ENCODE data around the gene RARA. TPM values are rescaled to one million over a fixed set of nuclear protein-coding genes. Genes with fewer than 3 reads are reported as not detected.
"Not testable (repeated sequence)": the region's sequence is repeated elsewhere in the genome, so short reads cannot be mapped to it uniquely, and the experiment has no call there.

Gene RARA
- total and polyA plus RNA-seq, 8 donors, result 6.8 to 19.7 (median 11.6) TPM

GRCh38 chr17:40295488-40296436 is 13.2 kb upstream of the RARA start:
- Histone ChIP-seq H3K9me3 (no peaks in the 10 kb centered on the region), H3K27me3 (no peaks in the 10 kb centered on the region), H3K4me1 (peaks cover 0 to 20% (median 0%) of the 10 kb centered on the region in 3 donors), H3K27ac (no peak overlapping the region), H3K4me3 (no peak overlapping the region), H3K36me3 (no peaks in the 10 kb centered on the region)
- FAIRE-seq, result no peak
- no peak for DNase-seq
- intact Hi-C loops (cut with DNase I), result no loop called here
- ATAC-seq, result no peak
- WGBS, 2 donors, result 78 to 79% methylated on average over 5 of the region's 5 CpGs
- TF ChIP-seq CTCF (IDR thresholded peaks at IDR 0.05), result no peak

GRCh38 chr17:40297511-40297910 is 11.5 kb upstream of the RARA start:
- no peak for FAIRE-seq

GRCh38 chr17:40298726-40299125 is 10.3 kb upstream of the RARA start:
- Histone ChIP-seq H3K9me3 (no peaks in the 10 kb centered on the region), H3K4me1 (peaks cover 0 to 12% (median 0%) of the 10 kb centered on the region in 3 donors), H3K27ac (no peak overlapping the region), H3K4me3 (no peak overlapping the region), H3K36me3 (no peaks in the 10 kb centered on the region), H3K27me3 (no peaks in the 10 kb centered on the region)
- TF ChIP-seq CTCF (IDR thresholded peaks at IDR 0.05), result no peak
- FAIRE-seq, result no peak
- WGBS, 2 donors, result 55 to 72% methylated on average over 3 of the region's 3 CpGs
- DNase-seq, result no peak
- no peak for ATAC-seq
- intact Hi-C loops (cut with DNase I), result no loop called here

More at GRCh38 chr17:40297511-40297910, 11.5 kb upstream of the RARA start:
- H3K4me3 ChIP-seq, result no peak overlapping the region
- H3K9me3 ChIP-seq, result no peaks in the 10 kb centered on the region
- no peaks in the 10 kb centered on the region for H3K36me3 ChIP-seq
- intact Hi-C loops (cut with DNase I), result no loop called here
- no peak for TF ChIP-seq CTCF (IDR thresholded peaks at IDR 0.05)
- peaks cover 0 to 20% (median 0%) of the 10 kb centered on the region in 3 donors for H3K4me1 ChIP-seq
- H3K27me3 ChIP-seq, result no peaks in the 10 kb centered on the region
- WGBS, 2 donors, result 90 to 98% methylated on average over 2 of the region's 2 CpGs
- no peak for ATAC-seq
- no peak for DNase-seq
- no peak overlapping the region for H3K27ac ChIP-seq

- FAIRE-seq; H3K36me3 ChIP-seq; intact Hi-C loops (cut with DNase I); ATAC-seq; H3K27me3 ChIP-seq; H3K4me3 ChIP-seq; H3K9me3 ChIP-seq; H3K4me1 ChIP-seq; H3K27ac ChIP-seq; DNase-seq: not testable (repeated sequence)
- WGBS, 2 donors, result 88 to 90% methylated on average over 6 to 7 of the region's 7 CpGs
These were observed 9.7 kb upstream of the RARA start for GRCh38 chr17:40299159-40299757.

- FAIRE-seq (no peak), ATAC-seq (peak in 2 of 4 donors; percentile 41 to 56), DNase-seq (peak in 1 of 6 donors; percentile 39)
- H3K4me1 ChIP-seq, result no peaks in the 10 kb centered on the region
- H3K9me3 ChIP-seq, result no peaks in the 10 kb centered on the region
- WGBS, 2 donors, result 49 to 52% methylated on average over 4 of the region's 4 CpGs
- intact Hi-C loops (cut with DNase I), result loop anchor here (5.0 to 10.0 kb wide), 2 partner anchors 51 to 113 kb away; partner anchors contain the start of gene TOP2A (in 2 of the 3)
- TF ChIP-seq CTCF (IDR thresholded peaks at IDR 0.05), result peak in 1 of 4 donors; percentile 19
- H3K27me3 ChIP-seq, result no peaks in the 10 kb centered on the region
- no peak overlapping the region for H3K4me3 ChIP-seq
- no peak overlapping the region for H3K27ac ChIP-seq
- H3K36me3 ChIP-seq, result no peaks in the 10 kb centered on the region
These were observed 7.7 kb upstream of the RARA start for GRCh38 chr17:40301315-40301714.

All from pancreas (tissue), 10 donors.